Measurements from ENCODE around the gene RAB26.
"Not testable (repeated sequence)": the region's sequence is repeated elsewhere in the genome, so short reads cannot be mapped to it uniquely, and the experiment has no call there.

RAB26 gene

DNA sequence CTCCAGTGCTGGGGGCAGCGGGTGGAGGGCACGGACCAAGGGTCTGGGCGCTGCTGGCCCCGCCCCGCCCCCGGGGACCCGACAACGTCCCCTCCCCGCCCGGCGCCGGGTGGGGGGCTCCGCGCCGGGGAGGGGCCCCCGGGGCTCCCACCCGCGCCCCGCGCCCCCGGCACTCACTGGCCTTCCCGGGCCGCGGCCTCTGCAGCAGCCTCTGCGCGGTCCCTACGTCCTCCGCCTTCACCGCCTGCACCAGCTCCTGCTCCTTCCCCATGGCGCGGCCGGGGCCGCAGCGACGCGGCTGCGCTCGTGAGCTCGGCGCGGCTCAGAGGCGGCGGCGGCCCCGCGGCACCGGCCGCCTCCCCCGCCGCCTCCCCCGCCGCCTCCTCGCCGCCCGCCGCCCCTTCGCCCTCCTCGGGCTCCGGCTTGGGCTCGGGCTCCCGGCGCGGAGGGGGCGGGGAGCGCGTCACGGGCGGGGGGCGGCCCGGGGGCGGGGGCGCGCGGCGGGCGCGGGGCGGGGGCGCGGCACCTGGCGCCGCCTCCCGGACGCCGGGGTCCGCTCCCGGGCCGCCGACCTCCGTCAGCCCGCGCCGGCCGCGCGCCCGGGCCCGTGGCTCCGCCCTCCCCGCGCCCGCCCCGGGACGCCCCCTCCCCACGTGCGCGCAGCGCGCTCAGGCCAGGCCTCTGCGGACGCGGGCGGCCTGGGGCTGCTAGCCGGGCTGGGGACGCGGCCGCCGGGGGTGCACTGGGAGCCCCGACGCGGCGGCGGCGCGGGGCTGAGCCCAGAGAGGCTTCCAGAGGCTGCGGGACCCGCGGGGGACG lies 47.9 kb downstream of the RAB26 start, which contains the start of gene CASKIN1:
Gene CASKIN1, minus strand, starts transcription at position 444 of the 819 bp plus-strand sequence. Its CDS starts 173 bp downstream, at position 271.
- no peak for DNase-seq (ENCODE audit: low read depth)

GRCh38 chr16:2196981-2197511 lies 48.6 kb downstream of the RAB26 start:
- no peak for DNase-seq (ENCODE audit: low read depth)

- no peak for DNase-seq (ENCODE audit: low read depth)
Measured at GRCh38 chr16:2197765-2198164, 49.3 kb downstream of the RAB26 start.

GRCh38 chr16:2198283-2198682 lies 49.9 kb downstream of the RAB26 start:
- no peak for DNase-seq (ENCODE audit: low read depth)

GRCh38 chr16:2199095-2199494 lies 50.7 kb downstream of the RAB26 start:
- no peak for DNase-seq (ENCODE audit: low read depth)

DNA sequence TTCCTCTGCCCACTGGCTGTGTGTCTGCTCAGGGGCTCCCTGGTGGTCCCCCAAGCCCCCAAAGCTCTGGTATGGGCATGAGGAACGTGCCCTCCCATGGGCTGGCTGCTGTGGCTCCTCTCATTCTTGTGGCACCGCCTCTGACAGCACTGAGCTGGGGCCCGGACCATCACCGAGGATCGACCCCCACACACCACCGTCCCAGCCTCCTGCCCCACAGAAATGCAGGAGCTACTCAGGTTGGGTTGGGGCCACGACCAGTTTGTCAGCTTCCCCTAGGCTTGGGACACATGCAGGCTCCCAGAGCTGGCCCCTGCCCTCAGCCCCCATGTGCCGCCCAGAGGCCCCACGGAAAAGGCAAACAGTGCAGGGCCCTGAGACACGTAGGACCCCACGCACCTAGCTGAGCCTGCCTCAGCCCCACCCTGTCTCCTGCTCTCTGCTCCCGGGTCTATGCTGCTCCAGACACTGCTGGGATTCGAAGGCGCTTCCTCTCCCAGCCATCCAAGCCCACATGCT lies 51.3 kb downstream of the RAB26 start:
- DNase-seq (ENCODE audit: low read depth): no peak

- DNase-seq (ENCODE audit: low read depth): no peak
Measured at GRCh38 chr16:2200313-2200712, 51.9 kb downstream of the RAB26 start.

- not testable (repeated sequence) for DNase-seq (ENCODE audit: low read depth)
Measured at GRCh38 chr16:2203119-2203688, 54.8 kb downstream of the RAB26 start.
